ENCODE results near the gene WDR49. TPM values are rescaled to one million over a fixed set of nuclear protein-coding genes. Genes with fewer than 3 reads are reported as not detected.

WDR49 gene
- total and polyA plus RNA-seq, 2 donors (not counting 1 experiment from before 2014, with no cell fraction given): 0.88 to 1.4 TPM

DNA sequence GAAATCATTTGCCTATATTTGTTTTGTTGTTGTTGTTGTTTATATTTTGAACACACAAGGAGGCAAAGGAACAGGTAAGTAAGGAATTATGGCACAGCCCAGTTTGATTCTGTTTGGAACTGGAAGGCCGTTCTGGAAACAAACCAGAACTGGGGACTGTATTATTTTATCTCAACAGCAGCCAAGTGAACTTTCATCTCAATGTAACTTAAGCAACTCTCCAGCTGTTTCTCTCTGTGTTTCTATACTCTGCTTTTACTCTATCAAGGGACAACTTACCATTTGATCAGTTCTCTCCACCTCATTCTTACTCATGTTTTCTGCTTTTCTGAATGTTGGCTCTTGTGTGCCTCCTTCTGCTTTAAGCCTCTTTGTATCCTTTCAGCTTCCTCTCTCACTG lies 16.0 kb upstream of the WDR49 start:
- no peaks in the 10 kb centered on the region for H4K20me1 ChIP-seq (ENCODE audit: control insufficient read depth, insufficient read depth, low read length, poor library complexity, severe bottlenecking)
- Mint-ChIP-seq H3K4me3 (no peak overlapping the region), H3K9me3 (ENCODE audit: insufficient read depth) (peaks cover 2% of the 10 kb centered on the region), H3K27ac (no peak overlapping the region), H3K27me3 (no peaks in the 10 kb centered on the region), H3K4me1 (no peaks in the 10 kb centered on the region)
- H3K9me3 ChIP-seq (ENCODE audit: control extremely low read depth in 1 of 3, control insufficient read depth in 2 of 3, insufficient read depth in 1 of 3, low read length in 2 of 3): peaks cover 0 to 5% (median 0%) of the 10 kb centered on the region in 3 donors
- 100% methylated on average over 1 of the region's 1 CpG for WGBS (ENCODE audit: insufficient coverage)
- TF ChIP-seq EZH2 (IDR thresholded peaks at IDR 0.05; ENCODE audit: borderline replicate concordance, insufficient read depth, low read depth, low read length, poor library complexity, severe bottlenecking): no peak
- TF ChIP-seq, protein P1, sequence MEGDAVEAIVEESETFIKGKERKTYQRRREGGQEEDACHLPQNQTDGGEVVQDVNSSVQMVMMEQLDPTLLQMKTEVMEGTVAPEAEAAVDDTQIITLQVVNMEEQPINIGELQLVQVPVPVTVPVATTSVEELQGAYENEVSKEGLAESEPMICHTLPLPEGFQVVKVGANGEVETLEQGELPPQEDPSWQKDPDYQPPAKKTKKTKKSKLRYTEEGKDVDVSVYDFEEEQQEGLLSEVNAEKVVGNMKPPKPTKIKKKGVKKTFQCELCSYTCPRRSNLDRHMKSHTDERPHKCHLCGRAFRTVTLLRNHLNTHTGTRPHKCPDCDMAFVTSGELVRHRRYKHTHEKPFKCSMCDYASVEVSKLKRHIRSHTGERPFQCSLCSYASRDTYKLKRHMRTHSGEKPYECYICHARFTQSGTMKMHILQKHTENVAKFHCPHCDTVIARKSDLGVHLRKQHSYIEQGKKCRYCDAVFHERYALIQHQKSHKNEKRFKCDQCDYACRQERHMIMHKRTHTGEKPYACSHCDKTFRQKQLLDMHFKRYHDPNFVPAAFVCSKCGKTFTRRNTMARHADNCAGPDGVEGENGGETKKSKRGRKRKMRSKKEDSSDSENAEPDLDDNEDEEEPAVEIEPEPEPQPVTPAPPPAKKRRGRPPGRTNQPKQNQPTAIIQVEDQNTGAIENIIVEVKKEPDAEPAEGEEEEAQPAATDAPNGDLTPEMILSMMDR (IDR thresholded peaks at IDR 0.05): no peak
- H3K27me3 ChIP-seq (replicated peaks in 1 of 4; ENCODE audit: control extremely low read depth in 1 of 4, control insufficient read depth in 3 of 4, insufficient read depth in 4 of 4, low read length in 3 of 4): no peaks in the 10 kb centered on the region
- H3K9ac ChIP-seq (ENCODE audit: low read length): no peak overlapping the region
- ChIA-PET POLR2A (no interaction called here), CTCF (interaction anchor here (1.2 to 1.9 kb wide), 2 partner anchors 11 to 14 kb away, joined by 3 to 6 read pairs; no protein-coding TSS in a partner anchor)
- no peaks in the 10 kb centered on the region for H3K4me1 ChIP-seq (ENCODE audit: control insufficient read depth in 2 of 2, insufficient read depth in 2 of 2, low read length in 2 of 2)
- no peak for DNase-seq
- no peak for ATAC-seq (ENCODE audit: low read depth)
- H2AFZ ChIP-seq (ENCODE audit: insufficient read depth, low read depth, low read length, poor library complexity, severe bottlenecking): no peak overlapping the region
- H3K27ac ChIP-seq (ENCODE audit: low read length in 2 of 2): no peak overlapping the region
- no peak overlapping the region for H3K4me3 ChIP-seq (ENCODE audit: control extremely low read depth in 1 of 5, extremely low read depth in 1 of 5, insufficient read depth in 1 of 5, low read depth in 2 of 5, low read length in 4 of 5)
- intact Hi-C loops (cut with micrococcal nuclease): no loop called here
- H3K4me2 ChIP-seq (replicated peaks; ENCODE audit: low read depth, low read length, poor library complexity, severe bottlenecking): no peak overlapping the region
- H3K36me3 ChIP-seq (replicated peaks in 1 of 2; ENCODE audit: control extremely low read depth in 1 of 2, control insufficient read depth in 1 of 2, extremely low read depth in 1 of 2, insufficient read depth in 2 of 2, low read length in 1 of 2): peaks cover 12 to 17% of the 10 kb centered on the region in 2 experiments
- no peaks in the 10 kb centered on the region for H3K79me2 ChIP-seq (ENCODE audit: control insufficient read depth, insufficient read depth, low read length)

DNA sequence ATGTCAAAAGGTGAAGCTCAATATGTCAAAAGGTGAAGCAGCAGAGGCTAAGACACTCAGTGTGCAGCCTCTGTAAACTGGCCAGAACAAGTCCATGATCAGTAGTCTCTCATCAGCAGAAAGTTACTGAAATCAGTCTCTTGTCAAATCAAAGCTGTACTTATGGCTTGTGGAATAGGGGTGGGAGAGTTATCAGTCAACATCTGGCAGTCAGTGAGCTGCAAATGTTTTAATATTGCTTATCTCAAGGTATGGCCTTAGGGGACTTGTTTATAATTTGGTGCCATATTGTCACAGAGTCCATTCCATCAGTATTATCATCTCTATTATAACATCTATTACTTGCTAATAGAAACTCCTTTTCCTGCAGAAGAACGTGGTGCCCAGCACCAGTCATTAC lies 14.9 kb upstream of the WDR49 start:
- CTCF ChIA-PET: interaction anchor here (1.2 to 1.9 kb wide), 2 partner anchors 12 to 15 kb away, joined by 3 to 6 read pairs; no protein-coding TSS in a partner anchor
- Histone ChIP-seq H3K9me3 (ENCODE audit: control extremely low read depth in 1 of 3, control insufficient read depth in 2 of 3, insufficient read depth in 1 of 3, low read length in 2 of 3) (peaks cover 0 to 1% (median 0%) of the 10 kb centered on the region in 3 donors), H3K9ac (ENCODE audit: low read length) (no peak overlapping the region), H2AFZ (ENCODE audit: insufficient read depth, low read depth, low read length, poor library complexity, severe bottlenecking) (no peak overlapping the region), H3K27me3 (replicated peaks in 1 of 4; ENCODE audit: control extremely low read depth in 1 of 4, control insufficient read depth in 3 of 4, insufficient read depth in 4 of 4, low read length in 3 of 4) (no peaks in the 10 kb centered on the region), H3K79me2 (ENCODE audit: control insufficient read depth, insufficient read depth, low read length) (no peaks in the 10 kb centered on the region), H4K20me1 (ENCODE audit: control insufficient read depth, insufficient read depth, low read length, poor library complexity, severe bottlenecking) (no peaks in the 10 kb centered on the region), H3K4me3 (ENCODE audit: control extremely low read depth in 1 of 5, extremely low read depth in 1 of 5, insufficient read depth in 1 of 5, low read depth in 2 of 5, low read length in 4 of 5) (no peak overlapping the region), H3K27ac (ENCODE audit: low read length in 2 of 2) (no peak overlapping the region), H3K36me3 (replicated peaks in 1 of 2; ENCODE audit: control extremely low read depth in 1 of 2, control insufficient read depth in 1 of 2, extremely low read depth in 1 of 2, insufficient read depth in 2 of 2, low read length in 1 of 2) (peaks cover 7% of the 10 kb centered on the region in 2 experiments), H3K4me2 (replicated peaks; ENCODE audit: low read depth, low read length, poor library complexity, severe bottlenecking) (no peak overlapping the region), H3K4me1 (ENCODE audit: control insufficient read depth in 2 of 2, insufficient read depth in 2 of 2, low read length in 2 of 2) (no peaks in the 10 kb centered on the region)
- Mint-ChIP-seq H3K27me3 (no peaks in the 10 kb centered on the region), H3K4me1 (no peaks in the 10 kb centered on the region), H3K9me3 (ENCODE audit: insufficient read depth) (no peaks in the 10 kb centered on the region), H3K27ac (peak overlapping the region; percentile 10), H3K4me3 (no peak overlapping the region)
- TF ChIP-seq EZH2 (IDR thresholded peaks at IDR 0.05; ENCODE audit: borderline replicate concordance, insufficient read depth, low read depth, low read length, poor library complexity, severe bottlenecking): no peak
- TF ChIP-seq, protein P1 (IDR thresholded peaks at IDR 0.05): no peak
- intact Hi-C loops (cut with micrococcal nuclease): no loop called here
- POLR2A ChIA-PET: no interaction called here
- DNase-seq (no peak), ATAC-seq (ENCODE audit: low read depth) (no peak)
- WGBS (ENCODE audit: insufficient coverage): no CpG with 5 or more reads among the region's 1 CpG

Data from B cell (primary cell).